H1 (cell line): ENCODE data around the gene BTNL3. TPM values are rescaled to one million over a fixed set of nuclear protein-coding genes. Genes with fewer than 3 reads are reported as not detected.
A peak's percentile ranks its signal among the peaks of the same experiment; 100 is the strongest.
"Not testable (repeated sequence)": the region's sequence is repeated elsewhere in the genome, so short reads cannot be mapped to it uniquely, and the experiment has no call there.

ENCODE experiments used
- CTCF ChIA-PET: fragments of 300-600 bp; sonication (Branson Sonifier 250); formaldehyde crosslinking; loops from one replicate; lab custom pipeline; 2021; ENCODE audit not compliant: partially characterized antibody; lab: Charles Lee
- POLR2A ChIA-PET: fragments of 300-600 bp; sonication (Branson Sonifier 250); formaldehyde crosslinking; loops from one replicate; lab custom pipeline; 2021; ENCODE audit warnings: inconsistent platforms; ENCODE audit not compliant: partially characterized antibody; lab: Charles Lee
- DNase-seq, 2 experiments: peaks; one replicate each; pipeline versions ENCODE4 v3.0.0 to v3.0.0-alpha.2; 2010 to 2022; ENCODE audit warnings: low spot score in 2 of 2, low read depth in 1 of 2, mixed read lengths in 1 of 2
- FAIRE-seq: peaks from 2 replicates; lab custom pipeline; 2011; peaks lifted over from hg19 to GRCh38; lab: Jason Lieb, UNC
- H2AFZ ChIP-seq: 2 replicates; pipeline ENCODE4 v1.8.1; 2012; ENCODE audit warnings: low read length, inconsistent platforms
- H2AK5ac ChIP-seq: 2 replicates; pipeline ENCODE4 v1.6.1; 2013; ENCODE audit warnings: low read depth, low read length
- H2BK120ac ChIP-seq: replicated peaks from 2 replicates; pipeline ENCODE3; 2013; ENCODE audit warnings: low read depth, low read length, inconsistent platforms
- H2BK12ac ChIP-seq: 2 replicates; pipeline ENCODE4 v1.6.1; 2013; ENCODE audit warnings: low read depth, low read length
- H2BK15ac ChIP-seq: 2 replicates; pipeline ENCODE4 v1.6.1; 2013; ENCODE audit warnings: low read length
- H2BK20ac ChIP-seq: 2 replicates; pipeline ENCODE4 v1.6.1; 2013; ENCODE audit warnings: low read length
- H2BK5ac ChIP-seq: 2 replicates; pipeline ENCODE4 v1.6.1; 2013; ENCODE audit warnings: low read depth, low read length
- H3K14ac ChIP-seq: 2 replicates; pipeline ENCODE4 v1.6.1; 2013; ENCODE audit warnings: inconsistent platforms; ENCODE audit not compliant: insufficient read length
- H3K18ac ChIP-seq: 2 replicates; pipeline ENCODE4 v1.6.1; 2013; ENCODE audit warnings: low read length; ENCODE audit errors: extremely low read depth
- H3K23ac ChIP-seq: 2 replicates; pipeline ENCODE4 v1.6.1; 2013; ENCODE audit warnings: inconsistent platforms; ENCODE audit not compliant: insufficient read length
- H3K23me2 ChIP-seq: 2 replicates; pipeline ENCODE4 v1.6.1; 2013; ENCODE audit warnings: low read depth, low read length
- H3K27ac ChIP-seq: 2 replicates; pipeline ENCODE4 v1.6.1; 2011; ENCODE audit warnings: low read depth, low read length, inconsistent platforms
- H3K27me3 ChIP-seq, 4 experiments: replicated peaks in 1 of 4; 1 replicate in 1 of 4; 2 replicates in 3 of 4; pipeline versions ENCODE4 v1.6.1 to v1.8.1; 2011 to 2013; ENCODE audit warnings: low read length in 3 of 4, mild to moderate bottlenecking in 3 of 4, inconsistent platforms in 2 of 4, mixed read lengths in 2 of 4, moderate library complexity in 1 of 4; ENCODE audit not compliant: control insufficient read depth in 3 of 4, insufficient read depth in 3 of 4; ENCODE audit errors: extremely low read depth in 1 of 4
- H3K36me3 ChIP-seq, 4 experiments: 2 replicates each; pipeline versions ENCODE4 v1.6.1 to v1.8.1; 2011 to 2013; ENCODE audit warnings: mild to moderate bottlenecking in 4 of 4, low read length in 3 of 4, moderate library complexity in 2 of 4, control low read depth in 1 of 4, inconsistent platforms in 1 of 4; ENCODE audit not compliant: insufficient read depth in 4 of 4, control insufficient read depth in 2 of 4
- H3K4ac ChIP-seq: replicated peaks from 2 replicates; pipeline ENCODE3; 2013; ENCODE audit warnings: low read length, low read depth, mixed read lengths, inconsistent platforms; ENCODE audit not compliant: insufficient read length
- H3K4me1 ChIP-seq, 4 experiments: replicated peaks in 1 of 4; 1 replicate in 1 of 4; 2 replicates in 3 of 4; pipeline versions ENCODE4 v1.6.1 to v1.8.1; 2011 to 2013; ENCODE audit warnings: low read length in 3 of 4, inconsistent platforms in 2 of 4, mixed read lengths in 1 of 4; ENCODE audit not compliant: insufficient read depth in 4 of 4, control insufficient read depth in 3 of 4
- H3K4me2 ChIP-seq, 2 experiments: 2 replicates each; pipeline versions ENCODE4 v1.6.1 to v1.8.1; 2011 to 2013; ENCODE audit warnings: low read depth in 2 of 2, low read length in 2 of 2, control low read depth in 1 of 2, inconsistent platforms in 1 of 2, mild to moderate bottlenecking in 1 of 2; ENCODE audit not compliant: insufficient read depth in 1 of 2
- H3K4me3 ChIP-seq, 4 experiments: fragments of 200-600, 300-600 bp in 1 of 4; sonication (generic), shearing (Covaris generic), sonication (Bioruptor Twin) in 1 of 4; 2 replicates each; pipeline versions ENCODE4 v1.5.1 to v1.8.1; 2011 to 2016; ENCODE audit warnings: low read length in 4 of 4, low read depth in 3 of 4, control low read depth in 2 of 4, inconsistent platforms in 2 of 4, mild to moderate bottlenecking in 2 of 4, mixed read lengths in 1 of 4, moderate library complexity in 1 of 4; ENCODE audit not compliant: insufficient read depth in 2 of 4; ENCODE audit errors: extremely low read depth in 1 of 4
- H3K56ac ChIP-seq: replicated peaks from 2 replicates; pipeline ENCODE3; 2013; ENCODE audit warnings: low read depth, mild to moderate bottlenecking, mixed read lengths, low read length, inconsistent platforms; ENCODE audit not compliant: insufficient read length
- H3K79me1 ChIP-seq: 2 replicates; pipeline ENCODE4 v1.6.1; 2013; ENCODE audit warnings: low read depth, low read length, control low read depth
- H3K79me2 ChIP-seq, 2 experiments: 2 replicates each; pipeline versions ENCODE4 v1.6.1 to v1.8.1; 2012 to 2013; ENCODE audit warnings: low read length in 2 of 2, mild to moderate bottlenecking in 2 of 2, inconsistent platforms in 1 of 2; ENCODE audit not compliant: insufficient read depth in 2 of 2, control insufficient read depth in 1 of 2
- H3K9ac ChIP-seq, 4 experiments: replicated peaks in 1 of 4; 1 replicate in 1 of 4; 2 replicates in 3 of 4; pipeline versions ENCODE4 v1.6.1 to v1.8.1; 2011 to 2013; ENCODE audit warnings: low read depth in 3 of 4, low read length in 3 of 4, control low read depth in 2 of 4, mild to moderate bottlenecking in 2 of 4, moderate library complexity in 2 of 4, inconsistent platforms in 1 of 4; ENCODE audit errors: extremely low read depth in 1 of 4
- H3K9me3 ChIP-seq, 2 experiments: 2 replicates each; pipeline versions ENCODE4 v1.6.1 to v1.8.1; 2012 to 2013; ENCODE audit warnings: mild to moderate bottlenecking in 2 of 2, moderate library complexity in 2 of 2, control low read depth in 1 of 2, inconsistent platforms in 1 of 2, low read depth in 1 of 2, low read length in 1 of 2, mixed read lengths in 1 of 2; ENCODE audit not compliant: insufficient read depth in 2 of 2
- H4K20me1 ChIP-seq, 2 experiments: replicated peaks in 1 of 2; 2 replicates each; pipeline versions ENCODE3 to v1.8.1; 2011 to 2013; ENCODE audit warnings: inconsistent platforms in 2 of 2, low read length in 2 of 2, mild to moderate bottlenecking in 1 of 2; ENCODE audit not compliant: insufficient read depth in 2 of 2, control insufficient read depth in 1 of 2
- H4K5ac ChIP-seq: 2 replicates; pipeline ENCODE4 v1.6.1; 2013; ENCODE audit warnings: low read length, low read depth, mixed read lengths, inconsistent platforms; ENCODE audit not compliant: insufficient read length
- H4K8ac ChIP-seq: 2 replicates; pipeline ENCODE4 v1.8.0; 2013; ENCODE audit warnings: mild to moderate bottlenecking, moderate library complexity, low read length, inconsistent platforms; ENCODE audit not compliant: insufficient read depth; ENCODE audit errors: extremely low read depth
- H4K91ac ChIP-seq: replicated peaks from 2 replicates; pipeline ENCODE3; 2013; ENCODE audit warnings: low read length, mixed read lengths, inconsistent platforms; ENCODE audit not compliant: insufficient read length
- WGBS, 2 experiments: shearing (Covaris generic) in 1 of 2; methylation state at CpG; one replicate each; pipeline versions ENCODE4 v1.1.6 to v1.1.7; 2013 to 2015; ENCODE audit warnings: low lambda C conversion rate in 2 of 2, mixed read lengths in 2 of 2, inconsistent platforms in 1 of 2, low coverage in 1 of 2, missing lambda C conversion rate in 1 of 2; ENCODE audit not compliant: insufficient replicate concordance in 2 of 2, insufficient coverage in 1 of 2, insufficient read length in 1 of 2; ENCODE audit errors: extremely low coverage in 1 of 2, missing lambda C conversion rate in 1 of 2; 5-methylcytosine and 5-hydroxymethylcytosine counted together
- polyA plus RNA-seq, 7 experiments: library from polyadenylated mRNA; depleted of rRNA in 3 of 7; stranded (reverse) in 5 of 7; unstranded in 2 of 7; fragments of >200 nt in 5 of 7; fragments of 200-250 nt in 2 of 7; gene quantifications; 1 replicate in 5 of 7; 2 replicates in 1 of 7; 4 replicates in 1 of 7; pipeline versions ENCODE4 v1.2.1 to v1.2.3, GENCODE V29; 2011 to 2013; ENCODE audit warnings: missing spikeins in 2 of 7, mixed read lengths in 2 of 7
- total RNA-seq: library from RNA; stranded (reverse); fragmentation: NEBNext Ultra II Directional; extraction: Animal tissue kit (Norgen Biotek cat#: 25700); gene quantifications from 2 replicates; pipeline ENCODE4 v1.2.1, GENCODE V29; 2021

BTNL3 gene
- total and polyA plus RNA-seq, 2 of the 8 experiments (the other 6 are each of a cell fraction or from before 2014, with no cell fraction given) = not detected

DNA sequence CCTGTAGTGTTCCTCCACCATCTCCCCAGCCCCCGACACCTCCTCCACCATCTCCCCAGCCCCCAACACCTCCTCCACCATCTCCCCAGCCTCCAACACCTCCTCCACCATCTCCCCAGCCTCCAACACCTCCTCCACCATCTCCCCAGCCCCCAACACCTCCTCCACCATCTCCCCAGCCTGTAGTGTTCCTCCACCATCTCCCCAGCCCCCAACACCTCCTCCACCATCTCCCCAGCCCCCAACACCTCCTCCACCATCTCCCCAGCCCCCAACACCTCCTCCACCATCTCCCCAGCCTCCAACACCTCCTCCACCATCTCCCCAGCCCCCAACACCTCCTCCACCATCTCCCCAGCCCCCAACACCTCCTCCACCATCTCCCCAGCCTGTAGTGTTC lies 57.2 kb downstream of the BTNL3 start:
- H4K8ac ChIP-seq, H3K4me2 ChIP-seq, H2BK120ac ChIP-seq, DNase-seq, H3K79me1 ChIP-seq, H3K27ac ChIP-seq, H3K4ac ChIP-seq, H3K56ac ChIP-seq, H3K14ac ChIP-seq, H3K79me2 ChIP-seq, CTCF ChIA-PET, H3K23me2 ChIP-seq, H3K9ac ChIP-seq, H3K18ac ChIP-seq, H2AK5ac ChIP-seq, H2BK20ac ChIP-seq, H3K36me3 ChIP-seq, H2BK12ac ChIP-seq, H4K5ac ChIP-seq, H3K9me3 ChIP-seq, H2BK5ac ChIP-seq, H4K91ac ChIP-seq, FAIRE-seq, POLR2A ChIA-PET, H3K23ac ChIP-seq, H4K20me1 ChIP-seq, H3K4me3 ChIP-seq, H3K4me1 ChIP-seq, H2AFZ ChIP-seq: not testable (repeated sequence)
- WGBS, 2 experiments = 40% methylated on average over 1 of the region's 1 CpG; no CpG with 5 or more reads in 1 of the 2 experiments
- Histone ChIP-seq H2BK15ac (0 out of 2 replicates have a peak overlapping the region, but pooled peaks have one; percentile 61), H3K27me3 (peaks cover 0 to 14% (median 5%) of the 10 kb centered on the region in 4 experiments; a peak in 4 of 7 replicates)
